Measurements from ENCODE around the gene GLI3.
A peak's percentile ranks its signal among the peaks of the same experiment; 100 is the strongest.

Gene GLI3

DNA sequence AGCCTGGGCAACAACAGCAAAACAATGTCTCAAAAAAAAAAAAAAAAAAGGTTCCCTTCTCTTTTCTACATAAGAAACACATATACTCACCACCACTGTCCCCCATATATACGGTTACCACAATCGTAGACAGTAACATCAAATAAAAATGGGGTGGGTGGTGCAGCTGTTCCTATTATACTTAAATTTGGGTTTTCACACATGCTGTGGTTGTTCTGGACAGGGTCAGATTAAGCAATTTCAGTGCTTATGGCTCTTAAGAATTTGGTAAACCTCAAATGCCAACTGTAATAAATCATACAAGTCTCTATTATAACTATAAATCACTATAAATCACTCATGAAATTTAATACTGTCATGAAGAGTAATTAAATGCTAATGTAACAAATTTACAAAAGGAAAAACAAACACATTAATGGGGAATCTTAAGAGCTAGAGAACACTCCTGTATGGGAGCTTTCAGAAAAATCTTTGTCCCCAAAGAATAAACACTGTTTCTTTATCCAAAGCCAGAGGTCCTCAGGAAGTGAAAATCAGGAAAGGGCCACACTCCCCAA, 143.6 kb downstream of the GLI3 start:
- TF ChIP-seq ZNF274 (IDR thresholded peaks at IDR 0.05; ENCODE audit: low read depth, low read length), result no peak
- no peak for TF ChIP-seq SUZ12 (IDR thresholded peaks at IDR 0.05; ENCODE audit: extremely low read depth, insufficient read depth, insufficient read length)
- TF ChIP-seq YY1 (IDR thresholded peaks at IDR 0.05; ENCODE audit: insufficient read depth, insufficient read length), result no peak
- no peak overlapping the region for H3K4me3 ChIP-seq (ENCODE audit: insufficient read length, low read depth)
- no peak for DNase-seq (ENCODE audit: low read depth, low spot score)

DNA sequence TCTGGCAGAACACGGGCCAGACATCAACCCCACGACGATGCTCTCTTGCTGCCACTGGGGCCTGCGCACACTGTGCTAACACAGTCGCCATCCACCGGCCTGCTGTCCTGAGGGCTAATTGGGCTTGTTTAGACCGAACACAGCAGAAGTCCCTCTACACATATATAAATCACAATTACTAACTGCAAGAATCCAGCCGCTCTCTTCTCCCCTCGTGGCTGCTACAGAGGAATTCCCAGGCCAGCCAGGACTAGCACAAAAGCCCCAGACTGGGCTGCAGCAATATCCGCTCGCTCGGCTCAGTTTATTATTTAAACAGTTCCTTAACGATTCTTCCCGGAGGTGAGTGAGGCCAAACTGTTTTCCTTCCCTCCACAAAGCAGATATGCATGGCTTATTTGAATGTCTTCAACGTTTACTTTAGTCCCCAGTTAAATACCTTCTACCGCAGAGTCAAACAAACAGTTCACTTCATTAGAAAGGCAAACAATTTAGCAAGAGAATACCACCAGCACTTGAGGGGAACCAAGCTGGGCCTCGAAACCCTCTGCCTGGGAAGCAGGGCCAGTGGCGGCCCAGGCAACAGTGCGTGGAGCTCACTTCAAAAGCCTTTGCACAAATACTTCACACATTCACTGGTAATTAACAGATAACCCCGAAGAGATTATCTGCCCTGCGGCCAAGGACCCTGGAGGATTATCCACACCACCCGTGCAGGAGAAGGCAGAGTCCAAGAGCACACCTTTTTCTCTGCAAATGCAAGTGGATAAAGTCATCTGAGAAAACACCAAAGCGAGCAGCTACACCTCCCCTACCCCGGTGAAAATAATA, 145.3 kb downstream of the GLI3 start:
- Histone ChIP-seq H3K4me3 (ENCODE audit: insufficient read length, low read depth) (peak overlapping the region; percentile 10), H3K36me3 (ENCODE audit: insufficient read depth, insufficient read length, low read length) (peaks cover 9% of the 10 kb centered on the region), H3K27me3 (ENCODE audit: insufficient read depth, insufficient read length) (no peaks in the 10 kb centered on the region), H3K9me3 (ENCODE audit: insufficient read depth, low read length) (peaks cover 7% of the 10 kb centered on the region; the same call in 1 of the 2 replicates), H3K9ac (ENCODE audit: insufficient read length, low read depth) (peak overlapping the region; percentile 84), H3K4me1 (ENCODE audit: insufficient read depth, insufficient read length) (peaks cover 33% of the 10 kb centered on the region)
- DNase-seq (ENCODE audit: low read depth, low spot score), result peak; percentile 98
- TF ChIP-seq SUZ12 (IDR thresholded peaks at IDR 0.05; ENCODE audit: extremely low read depth, insufficient read depth, insufficient read length) (no peak), ZNF274 (IDR thresholded peaks at IDR 0.05; ENCODE audit: low read depth, low read length) (no peak), YY1 (IDR thresholded peaks at IDR 0.05; ENCODE audit: insufficient read depth, insufficient read length) (no peak)

More for the DNA sequence above, 143.6 kb downstream of the GLI3 start:
- no peaks in the 10 kb centered on the region for H3K27me3 ChIP-seq (ENCODE audit: insufficient read depth, insufficient read length)
- peaks cover 7% of the 10 kb centered on the region; the same call in 1 of the 2 replicates for H3K9me3 ChIP-seq (ENCODE audit: insufficient read depth, low read length)
- H3K4me1 ChIP-seq (ENCODE audit: insufficient read depth, insufficient read length), result peaks cover 29% of the 10 kb centered on the region
- peaks cover 9% of the 10 kb centered on the region for H3K36me3 ChIP-seq (ENCODE audit: insufficient read depth, insufficient read length, low read length)
- no peak overlapping the region for H3K9ac ChIP-seq (ENCODE audit: insufficient read length, low read depth)

DNA sequence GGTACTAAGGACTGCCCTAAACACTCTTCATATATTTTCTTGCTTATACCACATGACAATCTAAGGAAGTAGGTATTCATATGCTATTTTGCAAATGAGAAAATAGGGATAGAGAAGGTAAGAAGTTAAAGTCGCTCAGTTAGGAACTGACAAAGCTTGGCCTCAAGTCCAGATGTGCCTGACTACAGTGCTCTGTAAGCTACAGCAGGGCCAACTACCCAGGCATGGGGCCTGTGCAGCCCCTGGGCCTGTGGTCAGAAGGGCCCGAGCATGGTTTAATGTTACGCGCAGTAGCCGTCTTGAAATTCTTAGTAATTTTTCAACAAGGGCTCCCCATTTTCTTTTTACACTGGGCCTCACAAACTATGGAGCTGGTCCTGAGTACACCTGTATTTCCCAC, 146.2 kb downstream of the GLI3 start:
- Histone ChIP-seq H3K27me3 (ENCODE audit: insufficient read depth, insufficient read length) (no peaks in the 10 kb centered on the region), H3K9me3 (ENCODE audit: insufficient read depth, low read length) (peaks cover 7% of the 10 kb centered on the region; the same call in 1 of the 2 replicates), H3K9ac (ENCODE audit: insufficient read length, low read depth) (peak overlapping the region; percentile 84), H3K4me3 (ENCODE audit: insufficient read length, low read depth) (no peak overlapping the region), H3K36me3 (ENCODE audit: insufficient read depth, insufficient read length, low read length) (peaks cover 9% of the 10 kb centered on the region), H3K4me1 (ENCODE audit: insufficient read depth, insufficient read length) (peaks cover 29% of the 10 kb centered on the region)
- no peak for DNase-seq (ENCODE audit: low read depth, low spot score)
- TF ChIP-seq ZNF274 (IDR thresholded peaks at IDR 0.05; ENCODE audit: low read depth, low read length), result no peak
- TF ChIP-seq SUZ12 (IDR thresholded peaks at IDR 0.05; ENCODE audit: extremely low read depth, insufficient read depth, insufficient read length), result no peak
- no peak for TF ChIP-seq YY1 (IDR thresholded peaks at IDR 0.05; ENCODE audit: insufficient read depth, insufficient read length)

DNA sequence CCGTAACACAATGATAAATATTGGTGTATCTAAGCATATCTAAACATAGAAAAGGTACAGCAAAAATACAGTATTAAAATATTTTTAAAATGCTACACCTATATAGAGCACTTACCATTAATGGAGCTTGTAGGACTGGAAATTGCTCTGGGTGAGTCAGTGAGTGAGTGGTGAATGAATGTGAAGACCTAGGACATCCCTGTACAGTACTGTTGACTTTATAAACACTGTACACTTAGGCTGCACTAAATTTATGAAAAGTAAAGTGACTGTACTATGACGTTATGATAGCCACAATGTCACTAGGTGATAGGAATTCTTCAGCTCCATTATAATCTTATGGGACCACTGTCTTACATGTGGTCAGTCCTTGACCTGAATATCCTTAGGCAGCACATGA, 147.0 kb downstream of the GLI3 start:
- Histone ChIP-seq H3K4me3 (ENCODE audit: insufficient read length, low read depth) (no peak overlapping the region), H3K27me3 (ENCODE audit: insufficient read depth, insufficient read length) (no peaks in the 10 kb centered on the region), H3K9me3 (ENCODE audit: insufficient read depth, low read length) (peaks cover 7% of the 10 kb centered on the region; the same call in 1 of the 2 replicates), H3K4me1 (ENCODE audit: insufficient read depth, insufficient read length) (peaks cover 27% of the 10 kb centered on the region), H3K9ac (ENCODE audit: insufficient read length, low read depth) (no peak overlapping the region), H3K36me3 (ENCODE audit: insufficient read depth, insufficient read length, low read length) (peaks cover 4% of the 10 kb centered on the region)
- DNase-seq (ENCODE audit: low read depth, low spot score), result no peak
- TF ChIP-seq YY1 (IDR thresholded peaks at IDR 0.05; ENCODE audit: insufficient read depth, insufficient read length), result no peak
- no peak for TF ChIP-seq SUZ12 (IDR thresholded peaks at IDR 0.05; ENCODE audit: extremely low read depth, insufficient read depth, insufficient read length)
- TF ChIP-seq ZNF274 (IDR thresholded peaks at IDR 0.05; ENCODE audit: low read depth, low read length), result no peak

DNA sequence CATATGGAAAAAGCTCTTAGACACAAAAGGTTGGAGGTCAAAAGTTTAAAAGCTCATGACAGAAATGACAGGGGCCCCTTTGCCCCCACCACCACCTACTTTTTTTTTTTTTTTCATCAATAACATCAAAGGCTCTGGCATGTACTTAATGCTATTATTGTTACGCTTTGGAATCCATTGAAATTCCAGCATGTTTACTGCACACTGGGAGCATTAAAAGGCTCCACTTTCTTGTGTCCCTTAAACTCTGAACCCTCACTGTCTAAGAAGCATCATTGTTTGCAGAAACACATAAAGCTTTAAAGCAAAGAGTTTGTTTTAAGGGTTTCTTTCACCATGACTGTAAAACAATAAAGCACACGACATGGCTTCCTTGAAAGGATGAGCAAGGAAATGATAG, 149.4 kb downstream of the GLI3 start:
- Histone ChIP-seq H3K4me3 (ENCODE audit: insufficient read length, low read depth) (no peak overlapping the region), H3K9me3 (ENCODE audit: insufficient read depth, low read length) (no peaks in the 10 kb centered on the region), H3K36me3 (ENCODE audit: insufficient read depth, insufficient read length, low read length) (peaks cover 3% of the 10 kb centered on the region), H3K27me3 (ENCODE audit: insufficient read depth, insufficient read length) (no peaks in the 10 kb centered on the region), H3K9ac (ENCODE audit: insufficient read length, low read depth) (no peak overlapping the region), H3K4me1 (ENCODE audit: insufficient read depth, insufficient read length) (peaks cover 24% of the 10 kb centered on the region)
- DNase-seq (ENCODE audit: low read depth, low spot score), result no peak
- no peak for TF ChIP-seq YY1 (IDR thresholded peaks at IDR 0.05; ENCODE audit: insufficient read depth, insufficient read length)
- TF ChIP-seq SUZ12 (IDR thresholded peaks at IDR 0.05; ENCODE audit: extremely low read depth, insufficient read depth, insufficient read length), result no peak
- TF ChIP-seq ZNF274 (IDR thresholded peaks at IDR 0.05; ENCODE audit: low read depth, low read length), result no peak

DNA sequence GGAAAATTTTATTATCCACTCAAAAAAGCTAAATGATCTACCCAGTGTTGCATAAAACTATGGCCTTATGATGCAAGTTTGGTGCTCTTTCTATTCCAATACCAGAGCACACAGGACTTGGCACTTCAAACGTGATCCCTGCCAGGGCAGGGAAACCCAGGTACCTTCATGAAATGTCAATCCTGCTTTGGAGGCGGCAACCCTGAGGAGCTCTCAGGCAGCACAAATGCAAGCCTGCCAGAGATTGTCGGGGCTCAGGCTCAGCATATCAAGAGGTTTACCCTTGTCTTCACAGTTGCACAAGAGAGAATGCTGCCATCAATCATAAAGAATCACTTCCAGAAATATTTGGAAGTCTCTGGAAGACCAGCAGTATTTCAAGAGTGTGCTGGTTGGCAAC, 151.5 kb downstream of the GLI3 start:
- Histone ChIP-seq H3K36me3 (ENCODE audit: insufficient read depth, insufficient read length, low read length) (peaks cover 5% of the 10 kb centered on the region), H3K27me3 (ENCODE audit: insufficient read depth, insufficient read length) (no peaks in the 10 kb centered on the region), H3K4me1 (ENCODE audit: insufficient read depth, insufficient read length) (peaks cover 18% of the 10 kb centered on the region), H3K9me3 (ENCODE audit: insufficient read depth, low read length) (no peaks in the 10 kb centered on the region), H3K9ac (ENCODE audit: insufficient read length, low read depth) (no peak overlapping the region), H3K4me3 (ENCODE audit: insufficient read length, low read depth) (no peak overlapping the region)
- no peak for DNase-seq (ENCODE audit: low read depth, low spot score)
- no peak for TF ChIP-seq SUZ12 (IDR thresholded peaks at IDR 0.05; ENCODE audit: extremely low read depth, insufficient read depth, insufficient read length)
- no peak for TF ChIP-seq ZNF274 (IDR thresholded peaks at IDR 0.05; ENCODE audit: low read depth, low read length)
- no peak for TF ChIP-seq YY1 (IDR thresholded peaks at IDR 0.05; ENCODE audit: insufficient read depth, insufficient read length)

DNA sequence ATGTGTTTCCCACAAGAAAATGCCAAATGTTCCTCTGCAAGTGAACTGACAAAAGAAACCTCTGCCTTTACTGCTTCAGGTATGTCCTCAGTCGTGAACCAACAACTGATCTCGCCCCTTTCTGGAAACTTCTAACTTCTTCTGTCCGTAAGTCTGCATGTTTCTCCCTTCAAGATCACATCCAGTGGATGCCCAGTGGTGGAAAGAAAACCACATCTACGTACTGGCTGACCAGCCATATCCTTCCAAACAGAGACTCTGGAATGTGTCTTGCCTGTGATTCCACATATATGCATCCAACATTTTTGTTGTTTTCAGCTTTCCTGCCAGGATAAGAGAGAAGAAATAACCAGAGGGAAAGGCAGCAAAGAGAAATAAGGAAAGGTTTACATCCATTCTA, 152.7 kb downstream of the GLI3 start:
- Histone ChIP-seq H3K4me3 (ENCODE audit: insufficient read length, low read depth) (no peak overlapping the region), H3K4me1 (ENCODE audit: insufficient read depth, insufficient read length) (peaks cover 15% of the 10 kb centered on the region), H3K27me3 (ENCODE audit: insufficient read depth, insufficient read length) (no peaks in the 10 kb centered on the region), H3K9me3 (ENCODE audit: insufficient read depth, low read length) (no peaks in the 10 kb centered on the region), H3K36me3 (ENCODE audit: insufficient read depth, insufficient read length, low read length) (peaks cover 5% of the 10 kb centered on the region), H3K9ac (ENCODE audit: insufficient read length, low read depth) (no peak overlapping the region)
- DNase-seq (ENCODE audit: low read depth, low spot score), result no peak
- TF ChIP-seq YY1 (IDR thresholded peaks at IDR 0.05; ENCODE audit: insufficient read depth, insufficient read length) (no peak), ZNF274 (IDR thresholded peaks at IDR 0.05; ENCODE audit: low read depth, low read length) (no peak), SUZ12 (IDR thresholded peaks at IDR 0.05; ENCODE audit: extremely low read depth, insufficient read depth, insufficient read length) (no peak)
